ENCODE measurements around the gene TRIP12. TPM values are rescaled to one million over a fixed set of nuclear protein-coding genes. Genes with fewer than 3 reads are reported as not detected.
"Not testable (repeated sequence)": the region's sequence is repeated elsewhere in the genome, so short reads cannot be mapped to it uniquely, and the experiment has no call there.

Gene TRIP12
- total and polyA plus RNA-seq, 2 donors (not counting 1 experiment from before 2014, with no cell fraction given) = 30.9 to 274 TPM

GRCh38 chr2:229835596-229836283 is 86.1 kb downstream of the TRIP12 start:
- CTCF ChIA-PET = interaction anchor here (1.2 to 2.2 kb wide), 2 partner anchors 55 to 74 kb away, joined by 3 to 5 read pairs; no protein-coding TSS in a partner anchor
- ATAC-seq (ENCODE audit: low read depth) (no peak), DNase-seq (no peak)
- TF ChIP-seq CTCF (IDR thresholded peaks at IDR 0.05) = no peak
- TF ChIP-seq EZH2 (IDR thresholded peaks at IDR 0.05; ENCODE audit: borderline replicate concordance, insufficient read depth, low read depth, low read length, poor library complexity, severe bottlenecking) = no peak
- no peak overlapping the region for H3K4me2 ChIP-seq (replicated peaks; ENCODE audit: low read depth, low read length, poor library complexity, severe bottlenecking)
- H3K27me3 Mint-ChIP-seq = no peaks in the 10 kb centered on the region
- H3K4me1 ChIP-seq (ENCODE audit: control insufficient read depth in 2 of 2, insufficient read depth in 2 of 2, low read length in 2 of 2) = no peaks in the 10 kb centered on the region
- H3K4me3 Mint-ChIP-seq = no peak overlapping the region
- H3K9me3 Mint-ChIP-seq (ENCODE audit: insufficient read depth) = no peaks in the 10 kb centered on the region
- H2AFZ ChIP-seq (ENCODE audit: insufficient read depth, low read depth, low read length, poor library complexity, severe bottlenecking) = no peak overlapping the region
- H3K36me3 ChIP-seq (replicated peaks in 1 of 2; ENCODE audit: control extremely low read depth in 1 of 2, control insufficient read depth in 1 of 2, extremely low read depth in 1 of 2, insufficient read depth in 2 of 2, low read length in 1 of 2) = peaks cover 24 to 51% of the 10 kb centered on the region in 2 experiments
- no peaks in the 10 kb centered on the region for H3K27me3 ChIP-seq (replicated peaks in 1 of 4; ENCODE audit: control extremely low read depth in 1 of 4, control insufficient read depth in 3 of 4, insufficient read depth in 4 of 4, low read length in 3 of 4)
- peaks cover 10% of the 10 kb centered on the region for H3K4me1 Mint-ChIP-seq
- intact Hi-C loops (cut with micrococcal nuclease) = no loop called here
- H3K4me3 ChIP-seq (ENCODE audit: control extremely low read depth in 1 of 5, extremely low read depth in 1 of 5, insufficient read depth in 1 of 5, low read depth in 2 of 5, low read length in 4 of 5) = no peak overlapping the region
- peaks cover 11% of the 10 kb centered on the region for H3K79me2 ChIP-seq (ENCODE audit: control insufficient read depth, insufficient read depth, low read length)
- POLR2A ChIA-PET = no interaction called here
- H3K27ac Mint-ChIP-seq = no peak overlapping the region
- no peak overlapping the region for H3K27ac ChIP-seq (ENCODE audit: low read length in 2 of 2)
- no peak overlapping the region for H3K9ac ChIP-seq (ENCODE audit: low read length)
- 100% methylated on average over 1 of the region's 3 CpGs for WGBS (ENCODE audit: insufficient coverage)
- H4K20me1 ChIP-seq (ENCODE audit: control insufficient read depth, insufficient read depth, low read length, poor library complexity, severe bottlenecking) = peaks cover 3% of the 10 kb centered on the region
- no peaks in the 10 kb centered on the region for H3K9me3 ChIP-seq (ENCODE audit: control extremely low read depth in 1 of 3, control insufficient read depth in 2 of 3, insufficient read depth in 1 of 3, low read length in 2 of 3)

- H3K4me1 Mint-ChIP-seq = peaks cover 10% of the 10 kb centered on the region
- H3K4me3 Mint-ChIP-seq; H3K4me1 ChIP-seq (ENCODE audit: control insufficient read depth in 2 of 2, insufficient read depth in 2 of 2, low read length in 2 of 2); H3K9me3 ChIP-seq (ENCODE audit: control extremely low read depth in 1 of 3, control insufficient read depth in 2 of 3, insufficient read depth in 1 of 3, low read length in 2 of 3); H4K20me1 ChIP-seq (ENCODE audit: control insufficient read depth, insufficient read depth, low read length, poor library complexity, severe bottlenecking); H3K9me3 Mint-ChIP-seq (ENCODE audit: insufficient read depth); H3K4me2 ChIP-seq (replicated peaks; ENCODE audit: low read depth, low read length, poor library complexity, severe bottlenecking); H3K27ac Mint-ChIP-seq; H3K9ac ChIP-seq (ENCODE audit: low read length); POLR2A ChIA-PET; H3K27me3 ChIP-seq (replicated peaks in 1 of 4; ENCODE audit: control extremely low read depth in 1 of 4, control insufficient read depth in 3 of 4, insufficient read depth in 4 of 4, low read length in 3 of 4); H3K27ac ChIP-seq (ENCODE audit: low read length in 2 of 2); DNase-seq; H3K27me3 Mint-ChIP-seq; intact Hi-C loops (cut with micrococcal nuclease); H2AFZ ChIP-seq (ENCODE audit: insufficient read depth, low read depth, low read length, poor library complexity, severe bottlenecking); H3K79me2 ChIP-seq (ENCODE audit: control insufficient read depth, insufficient read depth, low read length); H3K4me3 ChIP-seq (ENCODE audit: control extremely low read depth in 1 of 5, extremely low read depth in 1 of 5, insufficient read depth in 1 of 5, low read depth in 2 of 5, low read length in 4 of 5); ATAC-seq (ENCODE audit: low read depth): not testable (repeated sequence)
- CTCF ChIA-PET = interaction anchor here (0.6 to 1.3 kb wide), 3 partner anchors 9 to 55 kb away, joined by 3 read pairs; no protein-coding TSS in a partner anchor
- WGBS (ENCODE audit: insufficient coverage) = 77% methylated on average over 4 of the region's 4 CpGs
- H3K36me3 ChIP-seq (replicated peaks in 1 of 2; ENCODE audit: control extremely low read depth in 1 of 2, control insufficient read depth in 1 of 2, extremely low read depth in 1 of 2, insufficient read depth in 2 of 2, low read length in 1 of 2) = peaks cover 23 to 59% of the 10 kb centered on the region in 2 experiments
Observed at GRCh38 chr2:229834368-229834767, 87.4 kb downstream of the TRIP12 start.
